ENCODE results near the gene HMGXB4. TPM values are rescaled to one million over a fixed set of nuclear protein-coding genes. Genes with fewer than 3 reads are reported as not detected.

Gene HMGXB4
- total and polyA plus RNA-seq, 2 of the 8 experiments (the other 6 are each of a cell fraction or from before 2014, with no cell fraction given), result 20.9 to 41.3 TPM

- Histone ChIP-seq H3K14ac (ENCODE audit: insufficient read length) (no peak overlapping the region), H3K79me2 (ENCODE audit: control insufficient read depth in 1 of 2, insufficient read depth in 2 of 2, low read length in 2 of 2) (no peaks in the 10 kb centered on the region), H3K4ac (replicated peaks; ENCODE audit: insufficient read length, low read depth, low read length) (no peak overlapping the region), H2BK5ac (ENCODE audit: low read depth, low read length) (no peak overlapping the region), H2AK5ac (ENCODE audit: low read depth, low read length) (no peak overlapping the region), H3K9me3 (ENCODE audit: insufficient read depth in 2 of 2, low read depth in 1 of 2, low read length in 1 of 2) (no peaks in the 10 kb centered on the region), H2BK15ac (ENCODE audit: low read length) (no peak overlapping the region), H2BK20ac (ENCODE audit: low read length) (no peak overlapping the region), H3K9ac (replicated peaks in 1 of 4; ENCODE audit: extremely low read depth in 1 of 4, low read depth in 3 of 4, low read length in 3 of 4) (no peak overlapping the region), H2AFZ (ENCODE audit: low read length) (no peak overlapping the region), H3K27ac (ENCODE audit: low read depth, low read length) (no peak overlapping the region), H3K4me1 (replicated peaks in 1 of 4; ENCODE audit: control insufficient read depth in 3 of 4, insufficient read depth in 4 of 4, low read length in 3 of 4) (no peaks in the 10 kb centered on the region; a peak in 1 of 7 replicates), H2BK12ac (ENCODE audit: low read depth, low read length) (no peak overlapping the region), H3K56ac (replicated peaks; ENCODE audit: insufficient read length, low read depth, low read length) (no peak overlapping the region), H4K20me1 (replicated peaks in 1 of 2; ENCODE audit: control insufficient read depth in 1 of 2, insufficient read depth in 2 of 2, low read length in 2 of 2) (peaks cover 0 to 16% of the 10 kb centered on the region in 2 experiments), H3K79me1 (ENCODE audit: low read depth, low read length) (no peaks in the 10 kb centered on the region), H3K18ac (ENCODE audit: extremely low read depth, low read length) (no peak overlapping the region), H3K4me2 (ENCODE audit: insufficient read depth in 1 of 2, low read depth in 2 of 2, low read length in 2 of 2) (no peak overlapping the region), H3K27me3 (replicated peaks in 1 of 4; ENCODE audit: control insufficient read depth in 3 of 4, extremely low read depth in 1 of 4, insufficient read depth in 3 of 4, low read length in 3 of 4) (no peaks in the 10 kb centered on the region), H4K91ac (replicated peaks; ENCODE audit: insufficient read length, low read length) (no peak overlapping the region), H3K23ac (ENCODE audit: insufficient read length) (no peak overlapping the region), H4K8ac (ENCODE audit: extremely low read depth, insufficient read depth, low read length) (no peak overlapping the region), H3K23me2 (ENCODE audit: low read depth, low read length) (peaks cover 15% of the 10 kb centered on the region), H3K4me3 (ENCODE audit: extremely low read depth in 1 of 4, insufficient read depth in 2 of 4, low read depth in 3 of 4, low read length in 4 of 4) (no peak overlapping the region), H2BK120ac (replicated peaks; ENCODE audit: low read depth, low read length) (no peak overlapping the region), H3K36me3 (ENCODE audit: control insufficient read depth in 2 of 4, insufficient read depth in 4 of 4, low read length in 3 of 4) (peaks cover 2 to 14% (median 3%) of the 10 kb centered on the region in 4 experiments; a peak in 4 of 8 replicates), H4K5ac (ENCODE audit: insufficient read length, low read depth, low read length) (no peak overlapping the region)
- TF ChIP-seq SIRT6 (IDR thresholded peaks at IDR 0.05; ENCODE audit: low read length) (no peak), TCF12 (IDR thresholded peaks at IDR 0.05; ENCODE audit: low read depth, low read length) (no peak), CBX8 (IDR thresholded peaks at IDR 0.05; ENCODE audit: borderline replicate concordance, low read depth, low read length) (no peak), ASH2L (IDR thresholded peaks at IDR 0.05; ENCODE audit: low read length) (no peak), ZNF274 (IDR thresholded peaks at IDR 0.05; ENCODE audit: borderline replicate concordance, extremely low read depth, low read length) (no peak), CTBP2 (IDR thresholded peaks at IDR 0.05; ENCODE audit: borderline replicate concordance, insufficient read depth, insufficient read length, low read length) (no peak), CHD1 (IDR thresholded peaks at IDR 0.05; ENCODE audit: low read depth, low read length) (no peak), JUND (IDR thresholded peaks at IDR 0.05; ENCODE audit: low read length) (no peak), POLR2AphosphoS5 (IDR thresholded peaks at IDR 0.05; ENCODE audit: low read depth, low read length) (no peak), RBBP5 (IDR thresholded peaks at IDR 0.05; ENCODE audit: borderline replicate concordance, low read depth, low read length) (no peak), NRF1 (IDR thresholded peaks at IDR 0.05; ENCODE audit: low read depth, low read length) (no peak), MAX (IDR thresholded peaks at IDR 0.05) (no peak)
- FAIRE-seq, result no peak
- DNase-seq (ENCODE audit: low read depth in 1 of 2, low spot score in 2 of 2), result no peak
- CTCF ChIA-PET (ENCODE audit: partially characterized antibody), result interaction anchor here (0.7 to 1.9 kb wide), 2 partner anchors 10 to 64 kb away, joined by 3 to 8 read pairs; no protein-coding TSS in a partner anchor
- whole genome bisulfite sequencing, 2 experiments (ENCODE audit: extremely low coverage in 1 of 2, insufficient coverage in 1 of 2, insufficient read length in 1 of 2, insufficient replicate concordance in 2 of 2, low coverage in 1 of 2, low lambda C conversion rate in 2 of 2, missing lambda C conversion rate in 1 of 2), result 93% methylated on average over 19 of the region's 19 CpGs; no CpG with 5 or more reads in 1 of the 2 experiments
- POLR2A ChIA-PET (ENCODE audit: partially characterized antibody), result interaction anchor here (0.9 to 1.5 kb wide), 3 partner anchors 11 to 16 kb away, joined by 3 to 5 read pairs (median 3); no protein-coding TSS in a partner anchor
These were observed 84.0 kb downstream of the HMGXB4 start for GRCh38 chr22:35341090-35341874.

Measured in H1 (cell line).